SJCRH30 (cell line): ENCODE measurements around the gene ESRRB. TPM values are rescaled to one million over a fixed set of nuclear protein-coding genes. Genes with fewer than 3 reads are reported as not detected.

ENCODE experiments used
- DNase-seq, 2 experiments: peaks; one replicate each; pipeline ENCODE4 v3.0.0-alpha.2; 2015 to 2020
- H3K27ac ChIP-seq: fragments of 250-450 bp; sonication (Bioruptor Pico); 2 replicates; pipeline ENCODE4 v1.5.1; 2020; ENCODE audit warnings: mild to moderate bottlenecking, moderate library complexity
- H3K27me3 ChIP-seq: fragments of 250-450 bp; sonication (Bioruptor Pico); 2 replicates; pipeline ENCODE4 v1.5.1; 2020; ENCODE audit warnings: mild to moderate bottlenecking, moderate library complexity
- H3K36me3 ChIP-seq: fragments of 250-450 bp; sonication (Bioruptor Pico); 2 replicates; pipeline ENCODE4 v1.5.1; 2020; ENCODE audit warnings: mild to moderate bottlenecking, moderate library complexity
- H3K4me1 ChIP-seq: fragments of 250-450 bp; sonication (Bioruptor Pico); 2 replicates; pipeline ENCODE4 v1.5.1; 2020; ENCODE audit warnings: mild to moderate bottlenecking, moderate library complexity
- H3K4me3 ChIP-seq: fragments of 250-450 bp; sonication (Bioruptor Pico); 2 replicates; pipeline ENCODE4 v1.5.1; 2020; ENCODE audit warnings: mild to moderate bottlenecking, moderate library complexity
- H3K9me3 ChIP-seq: fragments of 250-450 bp; sonication (Bioruptor Pico); replicated peaks from 2 replicates; pipeline ENCODE4 v1.5.1; 2020; ENCODE audit warnings: mild to moderate bottlenecking, moderate library complexity
- total RNA-seq: library from RNA; depleted of rRNA; stranded (reverse); fragments of >200 nt; shearing (Covaris generic); gene quantifications from 2 replicates; pipeline ENCODE4 v1.2.3, GENCODE V29; 2014; rRNA removed

ESRRB gene
- 0.20 TPM in 2 replicates for total RNA-seq

- Histone ChIP-seq H3K36me3 (no peaks in the 10 kb centered on the region), H3K27me3 (peaks cover 12% of the 10 kb centered on the region; the same call in 1 of the 2 replicates), H3K27ac (no peak within 1 kb of the TSS), H3K9me3 (no peaks in the 10 kb centered on the region), H3K4me3 (no peak within 1 kb of the TSS), H3K4me1 (no peaks in the 10 kb centered on the region)
- no peak for DNase-seq
Observed at GRCh38 chr14:76375947-76376404, at the start of gene ESRRB. Gene ESRRB, plus strand, starts transcription at chr14:76376137. Its CDS starts 265 bp downstream, at chr14:76376402.

DNA sequence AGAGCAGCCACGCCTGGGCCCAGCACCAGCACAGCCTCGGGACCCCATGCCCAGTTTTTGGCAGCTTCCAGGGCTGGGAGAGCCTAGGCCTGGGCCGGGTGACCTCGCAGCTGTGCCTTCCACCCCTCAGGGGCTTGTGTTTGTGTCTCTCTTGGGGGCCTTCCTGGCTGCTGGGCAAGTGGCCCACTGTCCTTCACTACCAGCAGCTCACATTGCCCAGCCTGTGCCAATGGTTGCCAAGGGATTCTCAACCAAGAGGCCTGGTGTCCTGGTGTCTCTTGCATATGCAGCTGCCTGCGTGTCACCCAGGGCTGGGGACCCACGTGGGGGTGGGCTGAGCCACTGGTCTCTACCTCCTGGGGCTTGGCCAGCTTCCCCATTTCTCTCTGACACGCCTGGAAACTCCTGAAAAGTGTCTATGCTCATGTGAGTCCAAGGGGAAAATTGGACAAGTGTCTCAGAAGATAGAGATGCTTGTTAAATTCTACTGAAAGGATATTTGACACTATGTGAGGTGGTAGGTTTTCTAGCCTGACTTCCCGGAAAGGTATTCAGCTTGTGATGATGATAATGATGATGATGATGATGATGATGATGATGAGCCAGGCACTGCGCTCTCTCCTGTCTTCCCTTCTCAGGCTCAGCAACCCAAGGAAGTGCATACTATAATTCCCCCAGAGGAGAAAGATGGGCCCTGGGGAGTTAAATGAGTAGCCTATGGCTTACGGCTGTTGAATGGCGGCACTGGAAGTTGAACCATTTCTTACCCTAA, 48.8 kb upstream of the ESRRB start:
- Histone ChIP-seq H3K27ac (no peak overlapping the region), H3K27me3 (no peaks in the 10 kb centered on the region), H3K4me1 (no peaks in the 10 kb centered on the region), H3K9me3 (no peaks in the 10 kb centered on the region), H3K36me3 (no peaks in the 10 kb centered on the region), H3K4me3 (no peak overlapping the region)
- no peak for DNase-seq

DNA sequence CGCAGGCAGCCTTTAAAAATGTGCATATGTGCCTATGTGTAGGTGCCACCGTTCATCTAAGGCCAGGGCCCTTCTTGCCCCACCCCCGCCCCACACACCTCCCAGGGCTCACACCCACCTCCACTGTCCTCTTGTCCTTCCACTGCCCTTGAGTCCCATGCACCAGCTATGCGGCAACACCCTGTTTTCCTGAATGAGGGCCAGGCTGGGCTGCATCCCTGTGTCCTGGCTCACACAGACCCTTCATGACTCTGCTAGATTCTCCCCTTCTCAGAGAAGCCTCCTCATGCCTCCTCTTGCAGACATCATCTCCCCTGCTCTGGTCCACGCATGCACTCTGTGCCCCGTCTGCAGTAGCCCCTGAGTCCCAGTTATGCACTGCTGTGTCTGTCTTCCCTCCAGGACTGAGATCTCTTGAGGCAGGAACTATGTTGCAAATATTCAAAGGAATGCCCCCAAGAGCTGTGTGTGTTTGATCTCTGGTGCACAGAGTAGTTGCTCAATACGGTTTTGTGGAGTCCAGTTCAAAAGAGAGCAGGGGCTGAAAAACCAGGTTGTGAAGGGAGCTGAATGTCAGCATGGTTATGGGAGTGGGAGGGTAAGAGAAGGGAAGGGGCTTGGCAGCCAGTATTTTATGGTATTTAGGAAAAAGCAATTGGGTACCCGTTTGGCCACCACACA, 47.3 kb upstream of the ESRRB start:
- DNase-seq, result no peak
- no peak overlapping the region for H3K27ac ChIP-seq

DNA sequence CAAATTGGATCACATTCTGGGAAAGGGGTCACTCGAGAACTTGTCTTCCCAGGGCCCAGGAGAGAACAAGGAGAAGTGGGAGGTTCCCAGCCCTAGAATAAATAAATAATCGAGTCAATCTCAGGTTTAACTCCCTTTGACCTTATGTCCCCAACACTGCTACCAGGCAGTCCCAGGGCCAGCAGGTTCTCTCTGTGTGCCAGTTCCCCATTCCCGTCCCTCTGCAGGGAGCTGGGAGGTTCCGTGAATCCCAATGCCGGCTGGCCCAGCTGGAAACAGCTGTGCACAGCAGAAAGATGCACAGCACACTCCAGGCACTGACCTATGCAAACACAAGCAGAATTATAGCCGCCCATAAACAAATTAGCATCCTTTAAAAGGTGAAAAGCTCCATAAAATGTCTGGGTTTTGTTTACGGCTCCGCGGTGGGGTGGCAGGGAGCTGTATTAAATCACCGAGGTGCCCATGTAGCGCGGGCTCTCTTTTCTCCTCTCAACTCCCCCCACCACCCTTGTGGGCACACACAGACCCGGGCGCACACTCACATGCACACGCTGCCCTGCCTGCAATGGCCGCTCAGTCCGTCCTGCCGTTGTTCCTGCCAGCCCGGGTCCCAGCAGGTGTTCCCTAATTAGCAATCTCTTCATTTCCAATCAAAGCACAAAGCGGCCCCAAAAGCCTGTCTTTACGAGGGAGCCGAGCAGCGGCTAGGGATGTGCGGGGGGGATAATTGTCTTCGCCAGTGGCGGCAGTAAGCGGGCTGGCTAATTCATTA, 46.6 kb upstream of the ESRRB start:
- DNase-seq, result no peak
- H3K4me3 ChIP-seq, result no peak overlapping the region
- H3K27me3 ChIP-seq, result no peaks in the 10 kb centered on the region
- no peak overlapping the region for H3K27ac ChIP-seq
- H3K9me3 ChIP-seq, result no peaks in the 10 kb centered on the region
- no peaks in the 10 kb centered on the region for H3K4me1 ChIP-seq
- no peaks in the 10 kb centered on the region for H3K36me3 ChIP-seq

More for the DNA sequence above, 47.3 kb upstream of the ESRRB start:
- Histone ChIP-seq H3K36me3 (no peaks in the 10 kb centered on the region), H3K27me3 (no peaks in the 10 kb centered on the region), H3K9me3 (no peaks in the 10 kb centered on the region), H3K4me3 (no peak overlapping the region), H3K4me1 (no peaks in the 10 kb centered on the region)

GRCh38 chr14:76329951-76330350, 46.0 kb upstream of the ESRRB start:
- Histone ChIP-seq H3K4me1 (no peaks in the 10 kb centered on the region), H3K27me3 (no peaks in the 10 kb centered on the region), H3K27ac (no peak overlapping the region), H3K4me3 (no peak overlapping the region), H3K9me3 (no peaks in the 10 kb centered on the region), H3K36me3 (no peaks in the 10 kb centered on the region)
- DNase-seq, result no peak

- no peak for DNase-seq
- H3K9me3 ChIP-seq, result no peaks in the 10 kb centered on the region
- no peak overlapping the region for H3K27ac ChIP-seq
Observed at GRCh38 chr14:76330411-76331327, 45.3 kb upstream of the ESRRB start.

DNA sequence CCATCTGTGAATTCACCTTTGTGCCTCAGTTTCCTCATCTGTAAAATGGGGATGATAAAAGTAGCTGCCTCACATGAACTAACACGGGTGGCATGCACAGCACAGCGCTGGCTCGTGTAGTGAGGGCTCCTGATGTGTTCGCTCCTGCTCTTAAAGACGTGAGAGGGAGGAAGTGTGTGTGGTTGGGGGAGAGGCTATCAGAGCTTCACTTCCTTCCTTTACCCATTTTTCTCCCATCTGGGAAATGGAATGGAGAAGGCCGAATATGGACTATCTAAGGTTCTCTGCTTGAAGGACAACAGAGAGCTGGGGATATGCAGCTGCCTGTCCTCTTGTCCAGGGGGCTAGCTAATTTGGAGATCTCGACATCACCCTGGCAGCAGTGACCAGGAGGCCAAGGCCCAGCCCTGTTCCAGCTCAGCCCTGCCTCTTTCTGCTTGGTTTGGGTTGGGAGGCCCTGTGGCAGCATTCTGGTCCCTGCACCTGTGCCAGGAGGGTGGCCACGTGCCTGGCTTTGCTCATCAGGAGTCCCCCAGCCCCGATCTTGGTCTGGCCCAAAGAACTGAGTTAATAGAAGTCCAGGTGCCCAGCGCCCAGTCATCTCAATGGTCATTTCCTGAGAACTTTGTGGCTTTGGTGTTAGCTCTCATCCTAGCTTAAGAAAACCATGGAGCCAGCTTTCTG, 44.5 kb upstream of the ESRRB start:
- Histone ChIP-seq H3K27ac (no peak overlapping the region), H3K36me3 (no peaks in the 10 kb centered on the region), H3K27me3 (no peaks in the 10 kb centered on the region), H3K4me3 (no peak overlapping the region), H3K9me3 (no peaks in the 10 kb centered on the region), H3K4me1 (no peaks in the 10 kb centered on the region)
- DNase-seq, result no peak

More at GRCh38 chr14:76330411-76331327, 45.3 kb upstream of the ESRRB start:
- H3K4me1 ChIP-seq, result no peaks in the 10 kb centered on the region
- no peaks in the 10 kb centered on the region for H3K36me3 ChIP-seq
- no peaks in the 10 kb centered on the region for H3K27me3 ChIP-seq
- H3K4me3 ChIP-seq, result no peak overlapping the region

DNA sequence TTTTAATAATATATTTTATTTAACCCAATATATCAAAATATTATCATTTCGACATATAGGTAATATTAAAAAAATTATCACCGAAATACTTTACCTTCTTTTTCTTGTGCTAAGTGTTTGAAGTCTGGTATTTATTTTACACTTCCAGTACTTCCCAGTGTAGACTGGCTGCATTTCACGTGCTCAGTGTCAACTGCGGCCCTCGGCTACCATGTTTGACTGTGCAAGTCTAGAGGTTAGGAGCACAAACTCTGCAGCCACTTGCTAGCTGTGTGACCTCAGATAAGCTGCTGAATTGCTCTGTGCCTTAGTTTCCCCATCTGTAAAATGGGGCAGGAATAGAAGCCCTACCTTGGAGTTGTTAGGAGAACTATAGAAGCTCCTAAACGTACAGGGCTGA, 42.3 kb upstream of the ESRRB start:
- Histone ChIP-seq H3K36me3 (no peaks in the 10 kb centered on the region), H3K27ac (no peak overlapping the region), H3K4me3 (no peak overlapping the region), H3K4me1 (no peaks in the 10 kb centered on the region), H3K9me3 (no peaks in the 10 kb centered on the region), H3K27me3 (no peaks in the 10 kb centered on the region)
- DNase-seq, result no peak

GRCh38 chr14:76334316-76334715, 41.6 kb upstream of the ESRRB start:
- H3K4me3 ChIP-seq, result no peak overlapping the region
- no peaks in the 10 kb centered on the region for H3K27me3 ChIP-seq
- no peaks in the 10 kb centered on the region for H3K36me3 ChIP-seq
- no peaks in the 10 kb centered on the region for H3K9me3 ChIP-seq
- H3K27ac ChIP-seq, result no peak overlapping the region
- H3K4me1 ChIP-seq, result no peaks in the 10 kb centered on the region
- DNase-seq, result no peak

- DNase-seq, result no peak
- H3K4me1 ChIP-seq, result no peaks in the 10 kb centered on the region
- no peaks in the 10 kb centered on the region for H3K9me3 ChIP-seq
- no peak overlapping the region for H3K4me3 ChIP-seq
- no peaks in the 10 kb centered on the region for H3K36me3 ChIP-seq
- no peak overlapping the region for H3K27ac ChIP-seq
- no peaks in the 10 kb centered on the region for H3K27me3 ChIP-seq
Observed at GRCh38 chr14:76336876-76337275, 39.1 kb upstream of the ESRRB start.

- DNase-seq, result peak; percentile 42 to 66
- no peak overlapping the region for H3K27ac ChIP-seq
- H3K27me3 ChIP-seq, result no peaks in the 10 kb centered on the region
- H3K36me3 ChIP-seq, result no peaks in the 10 kb centered on the region
- peak overlapping the region; percentile 51 for H3K4me3 ChIP-seq
- no peaks in the 10 kb centered on the region for H3K9me3 ChIP-seq
- H3K4me1 ChIP-seq, result no peaks in the 10 kb centered on the region
Observed at GRCh38 chr14:76337635-76338545, 38.0 kb upstream of the ESRRB start.

- no peak overlapping the region for H3K4me3 ChIP-seq
- no peaks in the 10 kb centered on the region for H3K36me3 ChIP-seq
- H3K27me3 ChIP-seq, result no peaks in the 10 kb centered on the region
- H3K9me3 ChIP-seq, result no peaks in the 10 kb centered on the region
- no peak for DNase-seq
- no peaks in the 10 kb centered on the region for H3K4me1 ChIP-seq
- H3K27ac ChIP-seq, result no peak overlapping the region
Observed at GRCh38 chr14:76339728-76340615, 36.0 kb upstream of the ESRRB start.
